Loucy (cell line): ENCODE data around the gene SLC22A25.

Experiments used
- H2AFZ ChIP-seq: fragments of 200-600 bp; sonication (generic); 2 replicates; pipeline ENCODE4 v1.6.0; 2016; ENCODE audit warnings: antibody characterized with exemption, mild to moderate bottlenecking, low read length, moderate library complexity
- H3F3A ChIP-seq: fragments of 200-600 bp; 2 replicates; pipeline ENCODE4 v1.6.0; 2016; ENCODE audit warnings: antibody characterized with exemption, low read depth, mild to moderate bottlenecking
- H3K27me3 ChIP-seq: fragments of 200-600 bp; sonication (generic); 2 replicates; pipeline ENCODE4 v1.6.1; 2014; ENCODE audit warnings: low read length, mild to moderate bottlenecking; ENCODE audit not compliant: insufficient read depth, poor library complexity, severe bottlenecking
- H3K36me3 ChIP-seq: fragments of 200-600 bp; sonication (generic); 2 replicates; pipeline ENCODE4 v1.6.1; 2016; ENCODE audit warnings: low read length; ENCODE audit not compliant: insufficient read depth
- H3K4me1 ChIP-seq: fragments of 200-600 bp; sonication (generic); 2 replicates; pipeline ENCODE4 v1.5.1; 2014; ENCODE audit warnings: low read length, mild to moderate bottlenecking; ENCODE audit not compliant: insufficient read depth, poor library complexity, severe bottlenecking
- H3K4me2 ChIP-seq: fragments of 200-600 bp; sonication (generic); 2 replicates; pipeline ENCODE4 v1.6.0; 2014; ENCODE audit warnings: antibody characterized with exemption, low read length, low read depth, mild to moderate bottlenecking; ENCODE audit not compliant: poor library complexity, severe bottlenecking
- H3K4me3 ChIP-seq: fragments of 200-600 bp; sonication (generic); 2 replicates; pipeline ENCODE4 v1.5.1; 2014; ENCODE audit warnings: low read length, mild to moderate bottlenecking, mixed read lengths; ENCODE audit not compliant: poor library complexity, severe bottlenecking
- H3K79me2 ChIP-seq: fragments of 200-600 bp; sonication (generic); 2 replicates; pipeline ENCODE4 v1.6.1; 2014; ENCODE audit warnings: low read length; ENCODE audit not compliant: insufficient read depth
- H3K9ac ChIP-seq: fragments of 200-600 bp; sonication (generic); 2 replicates; pipeline ENCODE4 v1.6.0; 2014; ENCODE audit warnings: mild to moderate bottlenecking, low read depth, low read length, moderate library complexity; ENCODE audit not compliant: poor library complexity, severe bottlenecking
- H3K9me2 ChIP-seq: fragments of 200-600 bp; sonication (generic); replicated peaks from 2 replicates; pipeline ENCODE4 v1.6.1; 2016; ENCODE audit warnings: low read depth, low read length, mixed read lengths
- H3K9me3 ChIP-seq: fragments of 200-600 bp; sonication (generic); 2 replicates; pipeline ENCODE4 v1.6.1; 2014; ENCODE audit warnings: mild to moderate bottlenecking, antibody characterized with exemption, low read length, low read depth; ENCODE audit not compliant: insufficient read depth
- H4K20me1 ChIP-seq: fragments of 200-600 bp; sonication (generic); 2 replicates; pipeline ENCODE4 v1.6.0; 2014; ENCODE audit warnings: antibody characterized with exemption, low read length, mild to moderate bottlenecking; ENCODE audit not compliant: insufficient read depth, poor library complexity, severe bottlenecking
- CTCF ChIP-seq: fragments of 200-600 bp; sonication (generic); conservative IDR thresholded peaks from 2 replicates; pipeline ENCODE4 v1.5.1; 2014; ENCODE audit warnings: mild to moderate bottlenecking, antibody characterized with exemption, low read length
- EZH2phosphoT487 ChIP-seq: fragments of 200-600 bp; IDR thresholded peaks from 2 replicates; pipeline ENCODE4 v1.6.1; 2018; ENCODE audit warnings: antibody characterized with exemption, mild to moderate bottlenecking, moderate library complexity, borderline replicate concordance

SLC22A25 gene

GRCh38 chr11:63246045-63246444 lies 2.6 kb upstream of the SLC22A25 start:
- Histone ChIP-seq H3K36me3 (no peaks in the 10 kb centered on the region), H3K27me3 (no peaks in the 10 kb centered on the region), H3K4me2 (no peak overlapping the region), H3K9me2 (no peaks in the 10 kb centered on the region), H3K4me1 (no peaks in the 10 kb centered on the region), H3K4me3 (no peak overlapping the region), H3K9ac (no peak overlapping the region), H3K9me3 (no peaks in the 10 kb centered on the region), H4K20me1 (no peaks in the 10 kb centered on the region), H3F3A (no peaks in the 10 kb centered on the region), H2AFZ (no peak overlapping the region), H3K79me2 (no peaks in the 10 kb centered on the region)
- TF ChIP-seq EZH2phosphoT487 (no peak), CTCF (no peak)

- Histone ChIP-seq H3K9ac (no peak overlapping the region), H3K36me3 (no peaks in the 10 kb centered on the region), H3K4me1 (no peaks in the 10 kb centered on the region), H3K79me2 (no peaks in the 10 kb centered on the region), H3K4me3 (no peak overlapping the region), H3F3A (no peaks in the 10 kb centered on the region), H2AFZ (no peak overlapping the region), H3K27me3 (no peaks in the 10 kb centered on the region), H3K4me2 (no peak overlapping the region), H3K9me2 (no peaks in the 10 kb centered on the region), H4K20me1 (no peaks in the 10 kb centered on the region), H3K9me3 (no peaks in the 10 kb centered on the region)
- TF ChIP-seq CTCF = no peak
- TF ChIP-seq EZH2phosphoT487 = no peak
These were observed 1.5 kb upstream of the SLC22A25 start for GRCh38 chr11:63244862-63245261.

- TF ChIP-seq EZH2phosphoT487 = no peak
- TF ChIP-seq CTCF = no peak
These were observed 1.2 kb downstream of the SLC22A25 start for GRCh38 chr11:63242089-63242781.

More at GRCh38 chr11:63242089-63242781, 1.2 kb downstream of the SLC22A25 start:
- H3K27me3 ChIP-seq = no peaks in the 10 kb centered on the region
- no peaks in the 10 kb centered on the region for H4K20me1 ChIP-seq
- no peaks in the 10 kb centered on the region for H3K9me3 ChIP-seq
- no peaks in the 10 kb centered on the region for H3F3A ChIP-seq
- no peaks in the 10 kb centered on the region for H3K36me3 ChIP-seq
- H3K79me2 ChIP-seq = no peaks in the 10 kb centered on the region
- H3K9me2 ChIP-seq = no peaks in the 10 kb centered on the region
- peak overlapping the region; percentile 13 for H3K4me2 ChIP-seq
- H3K4me3 ChIP-seq = no peak overlapping the region
- no peaks in the 10 kb centered on the region for H3K4me1 ChIP-seq
- no peak overlapping the region for H2AFZ ChIP-seq
- no peak overlapping the region for H3K9ac ChIP-seq
